Thymus (tissue), 11 donors: ENCODE data around the gene GPX3. TPM values are rescaled to one million over a fixed set of nuclear protein-coding genes. Genes with fewer than 3 reads are reported as not detected.
A peak's percentile ranks its signal among the peaks of the same experiment; 100 is the strongest.

Source experiments
- DNase-seq, 9 donors: peaks; one replicate each; pipeline ENCODE4 v3.0.0-alpha.2; 2013; ENCODE audit warnings: low spot score in 9 of 9, low read depth in 6 of 9, missing footprints in 1 of 9
- H3K27ac ChIP-seq, 2 donors: one replicate each; pipeline ENCODE4 v1.5.1; 2013; ENCODE audit warnings: control low read depth in 1 of 2, low read depth in 1 of 2, low read length in 1 of 2, mild to moderate bottlenecking in 1 of 2, moderate library complexity in 1 of 2
- H3K27me3 ChIP-seq, 2 donors: one replicate each; pipeline ENCODE4 v1.5.1; 2013; ENCODE audit warnings: low read length in 1 of 2; ENCODE audit not compliant: control insufficient read depth in 2 of 2, insufficient read depth in 1 of 2
- H3K36me3 ChIP-seq, 2 donors: one replicate each; pipeline ENCODE4 v1.5.1; 2013; ENCODE audit warnings: low read length in 1 of 2, mild to moderate bottlenecking in 1 of 2, moderate library complexity in 1 of 2; ENCODE audit not compliant: control insufficient read depth in 2 of 2, insufficient read depth in 2 of 2
- H3K4me1 ChIP-seq, 2 donors: one replicate each; pipeline ENCODE4 v1.5.1; 2013; ENCODE audit warnings: low read length in 2 of 2; ENCODE audit not compliant: control insufficient read depth in 2 of 2, insufficient read depth in 2 of 2
- H3K4me3 ChIP-seq, 2 donors: one replicate each; pipeline ENCODE4 v1.5.1; 2013; ENCODE audit warnings: low read length in 2 of 2, control low read depth in 1 of 2, mild to moderate bottlenecking in 1 of 2
- H3K9me3 ChIP-seq, 2 donors: one replicate each; pipeline ENCODE4 v1.5.1; 2013; ENCODE audit warnings: low read length in 1 of 2, mild to moderate bottlenecking in 1 of 2; ENCODE audit not compliant: control insufficient read depth in 2 of 2, insufficient read depth in 1 of 2
- WGBS: extraction: QIAGEN DNeasy Blood & Tissue Kit; methylation state at CpG from one replicate; pipeline ENCODE4 v1.1.7; 2013; 5-methylcytosine and 5-hydroxymethylcytosine counted together
- polyA plus RNA-seq: library from polyadenylated mRNA; stranded (reverse); fragments of 200-250 nt; gene quantifications from one replicate; pipeline ENCODE4 v1.2.3, GENCODE V29; 2013
- total RNA-seq: library from RNA; stranded (reverse); fragments of 120-200 nt; gene quantifications from one replicate; pipeline ENCODE4 v1.2.4, GENCODE V29; 2013
- donor health status: healthy.

GPX3 gene
- total and polyA plus RNA-seq, 2 donors = 2.7 to 412 TPM

DNA sequence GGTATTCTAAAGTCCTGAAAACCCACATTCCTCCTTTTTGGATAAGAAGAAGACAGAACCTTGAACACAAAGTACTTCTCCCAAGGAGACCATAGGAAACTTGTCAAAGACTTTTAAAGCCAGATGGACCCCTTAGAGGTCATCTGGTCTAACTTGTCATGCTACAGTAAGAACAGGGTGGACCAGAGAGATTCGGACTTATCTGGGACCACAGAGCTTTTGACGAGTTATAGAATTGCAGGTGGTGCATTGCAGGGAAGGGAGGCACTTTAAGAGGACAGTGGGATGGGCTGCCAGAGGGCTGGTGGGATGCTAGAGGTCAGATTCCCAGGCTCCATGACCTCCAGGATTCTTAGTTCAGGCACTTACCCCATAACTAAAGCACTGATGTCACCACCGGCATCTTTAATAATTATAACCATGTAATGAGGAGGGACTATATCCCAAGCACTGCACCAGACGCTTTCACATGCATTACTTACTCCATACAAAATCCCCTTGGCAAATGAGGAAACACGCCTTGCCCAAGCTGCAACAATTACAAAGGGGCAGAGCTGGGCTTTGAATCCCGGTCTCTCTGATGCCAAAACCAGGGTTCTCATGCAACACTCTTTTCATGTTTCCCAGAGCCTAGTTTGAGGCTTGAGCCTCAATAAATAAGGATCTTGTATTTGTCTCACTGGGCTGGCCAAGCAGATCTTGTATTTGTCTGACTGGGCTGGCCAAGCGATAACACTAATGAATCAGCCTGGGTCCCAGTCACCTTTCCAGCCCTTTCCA is 12.8 kb upstream of the GPX3 start:
- no peak for DNase-seq
- WGBS = 95% methylated on average over 7 of the region's 7 CpGs
- H3K4me3 ChIP-seq = no peak overlapping the region
- H3K9me3 ChIP-seq = no peaks in the 10 kb centered on the region
- no peak overlapping the region for H3K27ac ChIP-seq
- peaks cover 0 to 6% of the 10 kb centered on the region in 2 donors for H3K27me3 ChIP-seq
- H3K4me1 ChIP-seq = no peaks in the 10 kb centered on the region
- no peaks in the 10 kb centered on the region for H3K36me3 ChIP-seq

DNA sequence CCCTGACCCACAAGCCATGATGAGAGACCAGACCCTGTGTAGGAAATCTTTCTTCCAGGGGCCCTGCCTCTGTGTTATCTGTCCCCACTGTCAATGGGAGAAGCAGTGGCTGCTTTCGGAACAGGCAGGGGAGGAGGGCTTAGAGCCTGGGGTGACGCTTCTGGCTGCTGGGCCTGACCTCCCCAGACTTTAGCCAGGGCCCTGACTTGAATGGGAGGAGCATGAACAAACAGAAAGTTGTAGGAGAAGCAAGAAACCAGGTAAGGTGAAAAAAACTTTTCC is 12.2 kb upstream of the GPX3 start:
- H3K36me3 ChIP-seq = no peaks in the 10 kb centered on the region
- H3K4me3 ChIP-seq = no peak overlapping the region
- peaks cover 0 to 6% of the 10 kb centered on the region in 2 donors for H3K27me3 ChIP-seq
- no peak overlapping the region for H3K27ac ChIP-seq
- H3K4me1 ChIP-seq = no peaks in the 10 kb centered on the region
- no peaks in the 10 kb centered on the region for H3K9me3 ChIP-seq
- WGBS = 98% methylated on average over 2 of the region's 2 CpGs
- DNase-seq = no peak

- Histone ChIP-seq H3K27ac (no peak overlapping the region), H3K4me1 (no peaks in the 10 kb centered on the region), H3K4me3 (no peak overlapping the region), H3K36me3 (no peaks in the 10 kb centered on the region), H3K9me3 (no peaks in the 10 kb centered on the region), H3K27me3 (peaks cover 0 to 6% of the 10 kb centered on the region in 2 donors)
- WGBS = 97% methylated on average over 4 of the region's 4 CpGs
- DNase-seq = no peak
These were observed 11.5 kb upstream of the GPX3 start for GRCh38 chr5:151008906-151009305.

GRCh38 chr5:151012862-151013261 is 7.5 kb upstream of the GPX3 start:
- H3K4me3 ChIP-seq = no peak overlapping the region
- no peaks in the 10 kb centered on the region for H3K4me1 ChIP-seq
- WGBS = 84% methylated on average over 6 of the region's 6 CpGs
- no peaks in the 10 kb centered on the region for H3K9me3 ChIP-seq
- H3K27me3 ChIP-seq = no peaks in the 10 kb centered on the region
- H3K27ac ChIP-seq = no peak overlapping the region
- no peak for DNase-seq
- no peaks in the 10 kb centered on the region for H3K36me3 ChIP-seq

DNA sequence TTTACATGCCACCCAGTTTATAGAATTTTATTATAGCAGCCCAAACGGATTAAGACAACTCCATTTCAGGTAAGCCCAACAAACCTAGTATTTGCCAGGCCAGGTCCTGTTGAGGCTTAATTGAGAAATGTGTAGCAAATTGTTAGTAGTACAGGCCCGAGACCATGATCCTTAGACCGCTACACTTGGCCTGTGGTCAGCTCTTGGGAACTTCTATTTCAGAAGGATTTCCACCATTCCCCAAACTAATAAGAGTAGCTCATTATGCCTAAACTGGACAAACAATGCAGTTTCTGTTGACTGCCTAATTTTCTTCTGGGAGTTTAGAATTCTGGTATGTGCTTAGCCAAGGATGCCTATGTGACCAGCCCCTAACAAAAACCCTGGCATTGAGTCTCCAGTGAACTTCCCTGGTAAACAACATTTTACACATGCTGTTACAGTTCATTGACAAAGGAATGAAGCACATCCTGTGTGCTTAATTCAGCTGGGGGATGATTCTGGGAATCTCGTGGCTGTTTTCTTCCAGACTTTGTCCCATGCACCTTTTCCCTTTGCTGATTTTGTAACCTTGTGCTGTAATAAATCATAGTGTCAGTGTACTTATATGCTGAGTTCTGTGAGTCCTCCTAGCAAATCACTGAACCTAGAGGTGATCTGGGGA is 5.6 kb upstream of the GPX3 start:
- Histone ChIP-seq H3K27ac (no peak overlapping the region), H3K36me3 (no peaks in the 10 kb centered on the region), H3K9me3 (no peaks in the 10 kb centered on the region), H3K4me1 (peaks cover 0 to 4% of the 10 kb centered on the region in 2 donors), H3K4me3 (no peak overlapping the region), H3K27me3 (no peaks in the 10 kb centered on the region)
- 96% methylated on average over 4 of the region's 4 CpGs for WGBS
- DNase-seq = no peak

DNA sequence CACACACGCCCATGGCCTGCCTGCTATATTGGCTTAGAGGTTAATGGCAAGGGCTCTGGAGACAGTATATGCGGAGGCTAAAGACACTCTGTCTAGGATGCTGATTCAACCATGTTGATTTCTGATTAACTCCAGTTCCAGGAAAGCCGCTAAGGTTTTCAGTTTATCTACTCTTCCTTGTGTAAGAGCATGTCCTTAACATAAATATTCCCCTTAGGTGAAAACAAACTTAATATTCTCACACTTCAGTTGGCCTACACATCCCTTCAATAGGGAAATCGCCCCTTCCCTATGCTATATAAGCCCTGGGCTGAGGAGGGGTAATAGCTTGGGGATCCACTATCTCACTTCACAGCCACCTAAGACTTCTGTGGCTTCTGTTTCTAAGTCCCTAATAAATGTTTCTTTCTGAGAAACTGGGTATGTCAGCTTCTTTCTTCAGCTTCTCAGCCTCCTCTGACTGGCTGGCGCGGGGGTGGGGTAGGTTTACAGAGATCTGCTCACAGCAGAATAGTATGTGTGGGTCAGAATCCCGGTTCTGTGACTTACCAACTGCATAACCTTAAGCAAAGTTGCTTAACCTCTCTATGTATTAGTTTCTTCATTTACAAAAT is 4.3 kb upstream of the GPX3 start:
- Histone ChIP-seq H3K27ac (no peak overlapping the region), H3K4me3 (no peak overlapping the region)
- WGBS = 97% methylated on average over 7 of the region's 7 CpGs

DNA sequence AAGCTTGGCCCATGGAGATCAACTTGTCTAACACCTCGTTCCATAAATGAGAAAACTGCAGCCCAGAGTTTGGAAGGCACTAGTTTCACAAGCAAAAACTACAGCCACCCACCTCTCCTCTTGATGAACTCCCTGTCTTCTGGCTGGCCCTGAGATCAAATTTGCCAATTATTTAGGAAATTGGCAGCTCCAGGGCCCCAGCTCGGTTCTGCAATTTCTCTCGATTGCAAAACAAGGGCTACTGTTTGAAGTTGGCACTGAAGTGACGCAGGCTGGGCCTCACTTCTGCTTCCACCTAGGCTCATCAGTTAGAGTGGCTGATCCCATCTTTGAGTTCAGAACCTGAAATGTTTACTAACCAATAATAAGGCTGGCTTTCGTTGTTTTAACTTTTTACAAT is 3.7 kb upstream of the GPX3 start:
- 92% methylated on average over 5 of the region's 5 CpGs for WGBS
- Histone ChIP-seq H3K36me3 (no peaks in the 10 kb centered on the region), H3K27me3 (peaks cover 0 to 16% of the 10 kb centered on the region in 2 donors), H3K4me1 (peaks cover 0 to 17% of the 10 kb centered on the region in 2 donors), H3K27ac (no peak overlapping the region), H3K9me3 (no peaks in the 10 kb centered on the region), H3K4me3 (no peak overlapping the region)
- DNase-seq = peak in 1 of 9 donors; percentile 10

More for the DNA sequence above, 4.3 kb upstream of the GPX3 start:
- DNase-seq = no peak
- Histone ChIP-seq H3K9me3 (no peaks in the 10 kb centered on the region), H3K36me3 (no peaks in the 10 kb centered on the region), H3K4me1 (peaks cover 0 to 14% of the 10 kb centered on the region in 2 donors), H3K27me3 (peaks cover 0 to 11% of the 10 kb centered on the region in 2 donors)

- Histone ChIP-seq H3K4me3 (no peak overlapping the region), H3K36me3 (no peaks in the 10 kb centered on the region), H3K27ac (no peak overlapping the region), H3K27me3 (peaks cover 0 to 16% of the 10 kb centered on the region in 2 donors), H3K4me1 (peaks cover 2 to 17% of the 10 kb centered on the region in 2 donors), H3K9me3 (no peaks in the 10 kb centered on the region)
- WGBS = over 99% methylated on average over 2 of the region's 2 CpGs
- no peak for DNase-seq
These were observed 2.5 kb upstream of the GPX3 start for GRCh38 chr5:151017897-151018296.

DNA sequence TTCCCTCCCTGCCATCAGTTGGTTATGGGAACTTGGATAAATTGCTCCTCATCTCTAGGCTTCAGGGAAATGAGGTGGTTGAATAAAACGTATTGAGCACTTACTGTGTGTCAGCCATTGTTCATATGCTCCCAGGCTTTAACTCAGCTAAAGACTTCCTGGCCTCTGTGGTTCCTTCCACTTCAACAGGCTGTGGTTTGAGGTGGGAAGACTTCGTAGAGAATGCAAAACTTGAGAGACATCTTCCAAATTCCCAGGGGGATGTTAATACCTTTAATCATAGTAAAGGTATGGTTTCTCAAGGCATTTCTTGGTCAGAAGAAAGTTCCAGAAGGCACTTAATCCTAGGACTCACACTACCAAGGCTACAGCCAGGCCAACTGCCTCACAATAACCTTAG is 1.5 kb upstream of the GPX3 start:
- peaks cover 0 to 16% of the 10 kb centered on the region in 2 donors for H3K27me3 ChIP-seq
- 6% methylated on average over 2 of the region's 2 CpGs for WGBS
- no peaks in the 10 kb centered on the region for H3K36me3 ChIP-seq
- no peak overlapping the region for H3K4me3 ChIP-seq
- H3K27ac ChIP-seq = no peak overlapping the region
- peak in 1 of 9 donors; percentile 22 for DNase-seq
- H3K9me3 ChIP-seq = no peaks in the 10 kb centered on the region
- H3K4me1 ChIP-seq = peaks cover 2 to 17% of the 10 kb centered on the region in 2 donors
